ENCODE data around the gene PRKN.

The PRKN gene

DNA sequence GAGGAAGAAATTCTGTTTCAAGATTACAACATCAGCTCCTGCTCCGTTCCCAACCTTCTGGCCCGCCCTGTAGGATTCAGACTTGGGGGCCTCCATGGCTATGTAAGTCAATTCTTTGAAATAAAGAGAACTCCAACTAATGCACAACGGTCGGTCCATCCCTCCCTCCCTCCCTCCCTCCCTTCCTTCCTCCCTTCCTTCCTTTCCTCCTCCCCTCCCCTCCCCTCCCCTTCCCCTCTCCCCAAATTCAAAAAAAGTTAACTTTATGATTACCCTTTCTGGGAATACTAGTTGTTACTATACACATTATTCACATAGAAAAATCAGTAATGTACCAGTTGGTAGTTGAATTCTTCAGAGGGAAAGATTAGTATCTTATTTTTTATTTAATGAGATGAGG is 1274.0 kb downstream of the PRKN start:
- DNase-seq = no peak

DNA sequence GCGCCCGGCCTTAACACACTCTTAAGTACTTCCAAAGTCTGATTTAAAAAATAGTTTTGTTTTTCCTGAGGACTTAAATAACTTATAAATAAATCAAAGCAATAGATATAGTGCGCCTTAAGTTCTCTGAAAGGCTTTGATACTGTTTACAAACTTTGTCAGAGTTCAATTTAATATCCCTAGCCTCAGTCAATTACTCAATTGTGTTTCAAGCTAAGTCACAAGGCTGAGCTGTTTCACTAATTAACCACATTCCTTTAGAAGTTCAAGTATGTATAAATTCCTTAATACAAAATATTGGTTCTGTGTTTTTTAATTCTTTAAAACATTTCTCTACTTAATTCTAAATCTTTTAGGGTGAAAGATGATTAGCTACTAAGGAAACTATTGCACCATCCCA is 1275.3 kb downstream of the PRKN start:
- no peak for DNase-seq

GRCh38 chr6:161449521-161449920 is 1278.0 kb downstream of the PRKN start:
- DNase-seq = no peak

GRCh38 chr6:161446949-161447348 is 1280.6 kb downstream of the PRKN start:
- no peak for DNase-seq

DNA sequence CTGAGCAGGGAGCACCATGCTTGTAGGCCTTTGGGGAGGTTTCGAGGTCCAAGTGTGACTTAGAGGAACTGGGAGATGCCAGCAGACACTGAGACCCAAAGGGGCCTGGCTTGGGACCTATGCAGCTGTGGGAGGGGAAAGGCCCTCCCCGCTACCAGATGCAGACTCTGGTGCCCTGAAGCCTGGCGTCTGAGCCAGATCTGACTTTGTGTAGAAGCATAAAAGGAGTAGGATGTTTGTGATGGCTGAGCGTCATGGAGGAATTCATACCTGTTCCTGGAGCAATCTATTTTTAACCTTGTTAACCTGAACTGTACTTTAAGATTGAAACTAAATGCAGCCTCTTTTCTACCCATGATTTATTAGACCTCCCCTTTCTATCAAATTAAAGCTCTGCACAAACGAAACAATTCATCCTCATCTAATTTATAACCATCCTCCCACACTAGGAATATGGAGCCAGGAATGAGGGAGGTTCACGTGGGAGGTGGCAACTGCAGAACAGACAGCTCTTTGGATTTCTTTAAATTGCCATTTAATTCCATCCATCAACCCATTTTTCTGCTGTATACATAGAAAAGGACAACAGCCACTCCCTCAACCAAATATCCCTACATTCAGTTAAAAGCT is 1281.2 kb downstream of the PRKN start:
- DNase-seq = no peak

DNA sequence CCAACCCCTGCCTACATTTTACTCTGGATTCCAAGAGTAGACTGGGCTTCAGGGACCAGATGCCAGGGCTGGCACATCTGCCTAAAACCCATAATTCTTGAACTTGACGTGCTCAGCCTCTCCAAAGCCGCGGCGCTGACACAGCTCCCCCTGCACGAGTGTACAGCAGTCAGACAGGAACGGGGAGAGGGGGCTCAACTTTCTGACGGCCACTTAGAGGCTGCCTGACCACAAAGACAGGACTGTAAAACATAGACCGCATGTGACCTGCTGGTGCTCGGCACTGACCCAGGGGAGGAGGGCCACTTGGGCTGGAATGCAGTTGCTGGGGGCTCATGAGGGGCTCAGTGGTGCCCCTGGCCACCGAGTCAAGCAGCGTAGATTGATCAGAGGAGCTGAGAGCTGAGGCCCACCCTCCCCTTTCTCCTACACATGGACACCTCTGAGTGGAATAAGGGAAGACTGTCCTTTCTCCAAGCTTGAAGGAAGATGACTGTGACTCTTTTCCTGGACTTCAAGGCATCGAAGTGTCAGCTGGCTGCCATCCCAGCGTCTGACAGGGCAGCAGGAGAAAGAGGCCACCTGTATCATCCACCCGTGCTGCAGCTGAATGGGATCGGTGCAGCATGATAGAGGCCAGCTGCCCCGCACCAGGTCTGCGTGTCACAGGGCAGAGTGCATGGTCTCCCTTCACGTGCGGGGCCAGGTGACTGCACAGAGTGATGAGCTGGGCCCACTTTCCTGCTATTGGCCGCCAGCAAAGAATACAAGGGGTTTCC is 1282.4 kb downstream of the PRKN start:
- DNase-seq = no peak

DNA sequence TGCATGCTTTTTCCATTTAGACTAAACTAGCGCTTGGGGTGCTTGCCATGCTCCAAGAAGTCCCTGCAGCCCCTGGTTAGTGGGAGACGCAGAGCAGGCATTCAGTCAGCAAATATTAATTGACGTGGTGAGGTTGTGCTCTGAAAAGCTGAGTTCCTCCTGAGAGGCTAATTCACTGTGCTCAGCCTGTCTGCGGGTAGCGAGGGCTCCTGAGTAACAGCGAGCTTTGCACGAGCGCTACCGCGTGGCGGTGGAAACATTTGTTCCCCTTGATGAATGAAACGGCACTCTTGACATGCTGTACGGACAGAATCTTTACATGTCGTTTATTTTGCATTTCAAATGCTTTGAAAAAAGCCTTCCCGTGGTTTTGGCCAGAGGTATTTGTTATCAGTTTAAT is 1283.1 kb downstream of the PRKN start:
- DNase-seq = peak; percentile 53

DNA sequence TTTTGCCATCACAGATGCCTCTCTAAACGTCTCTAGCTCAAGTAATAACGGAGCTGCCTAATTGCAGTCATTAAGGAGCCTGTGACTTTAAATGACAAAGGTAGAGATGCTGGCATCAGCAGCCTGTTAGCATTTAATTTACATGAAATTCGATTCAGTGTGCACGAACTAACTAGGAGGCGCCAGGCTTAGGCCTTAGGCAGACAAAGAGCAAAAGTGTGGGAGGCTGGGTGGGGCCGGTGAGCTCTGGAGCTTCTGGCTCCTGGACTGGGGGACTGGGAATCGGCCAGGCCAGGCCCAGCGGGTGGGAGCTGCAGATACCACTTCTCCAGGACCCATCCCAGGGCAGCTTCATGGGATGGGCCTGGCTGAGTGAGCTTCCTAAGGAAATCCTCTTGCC is 1283.7 kb downstream of the PRKN start:
- no peak for DNase-seq

- DNase-seq = no peak
These were observed 1285.1 kb downstream of the PRKN start for GRCh38 chr6:161442420-161442819.

- DNase-seq = no peak
These were observed 1287.3 kb downstream of the PRKN start for GRCh38 chr6:161440299-161440698.

- peak; percentile 66 for DNase-seq
These were observed 1288.5 kb downstream of the PRKN start for GRCh38 chr6:161439093-161439492.

GRCh38 chr6:161438430-161439030 is 1289.0 kb downstream of the PRKN start:
- DNase-seq = no peak

GRCh38 chr6:161437851-161438250 is 1289.7 kb downstream of the PRKN start:
- no peak for DNase-seq

DNA sequence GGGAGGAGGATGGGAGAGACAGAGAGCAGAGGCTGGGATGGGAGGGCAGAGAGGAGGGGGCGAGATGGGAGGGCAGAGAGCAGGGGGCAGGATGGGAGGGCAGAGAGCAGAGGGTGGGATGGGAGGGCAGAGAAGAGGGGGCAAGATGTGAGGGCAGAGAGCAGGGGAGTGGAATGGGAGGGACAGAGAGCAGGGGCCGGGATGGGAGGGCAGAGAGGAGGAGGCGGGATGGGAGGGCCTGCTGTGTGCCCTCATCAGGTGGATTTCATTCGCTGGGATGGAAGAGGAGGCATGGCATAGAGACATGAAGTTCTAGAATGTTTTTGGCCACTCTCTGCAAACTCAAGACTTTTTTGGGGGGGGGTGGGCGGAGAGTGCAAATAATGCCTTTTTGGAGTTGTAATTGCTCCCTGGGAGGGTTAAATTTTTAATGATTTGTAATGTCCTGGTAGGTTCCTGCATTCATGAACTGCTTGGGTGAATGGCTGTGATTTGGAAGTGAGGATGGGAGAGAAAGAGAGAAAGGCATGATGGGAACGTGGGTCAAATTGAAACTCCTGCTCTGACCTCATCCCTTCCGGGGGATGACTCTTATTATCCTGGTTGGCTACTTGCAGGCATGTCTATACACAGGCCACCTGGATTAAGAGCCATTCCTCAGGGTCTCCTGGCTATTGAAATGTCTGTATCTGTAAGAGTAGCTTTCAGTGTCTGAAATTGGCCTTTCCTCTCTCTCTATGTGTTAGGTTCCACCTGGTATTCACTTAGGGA is 1291.3 kb downstream of the PRKN start:
- DNase-seq = no peak

DNA sequence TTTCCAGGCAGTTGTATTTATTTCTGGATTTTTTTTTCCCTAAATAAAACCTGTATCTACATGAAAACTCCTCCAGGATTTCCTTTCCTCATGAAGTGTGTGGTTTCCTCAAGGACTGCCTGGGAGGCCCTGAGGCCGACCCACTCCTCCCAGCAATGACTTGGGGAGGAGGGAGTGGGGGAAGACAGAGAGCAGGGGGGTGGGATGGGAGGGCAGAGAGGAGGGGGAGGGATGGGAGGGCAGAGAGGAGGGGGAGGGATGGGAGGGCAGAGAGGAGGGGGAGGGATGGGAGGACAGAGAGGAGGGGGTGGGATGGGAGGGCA is 1291.9 kb downstream of the PRKN start:
- no peak for DNase-seq

GRCh38 chr6:161434921-161435747 is 1292.4 kb downstream of the PRKN start:
- DNase-seq = no peak

DNA sequence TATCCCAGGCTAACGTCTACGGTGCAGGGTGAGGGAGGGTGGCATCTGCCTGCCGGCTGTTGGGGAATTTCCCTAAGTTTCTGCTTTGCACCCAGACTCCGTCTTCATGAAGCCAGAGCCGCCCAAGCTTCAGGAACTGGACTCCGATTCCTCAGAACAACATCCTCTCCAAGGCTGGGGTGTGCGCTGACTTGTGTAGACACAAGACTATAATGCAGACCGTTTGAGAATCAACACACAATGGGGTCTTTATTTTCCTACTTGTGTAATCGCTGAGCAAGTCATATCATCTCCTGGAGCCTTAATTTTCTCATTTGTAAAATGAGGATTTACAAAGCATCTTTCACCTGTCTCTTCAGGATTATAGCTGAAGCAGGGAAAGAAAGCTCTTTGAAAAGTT is 1293.2 kb downstream of the PRKN start:
- no peak for DNase-seq

- no peak for DNase-seq
These were observed 1295.0 kb downstream of the PRKN start for GRCh38 chr6:161432546-161432945.

GRCh38 chr6:161429921-161430490 is 1297.6 kb downstream of the PRKN start:
- DNase-seq = no peak

- no peak for DNase-seq
These were observed 1303.1 kb downstream of the PRKN start for GRCh38 chr6:161424421-161424820.

DNA sequence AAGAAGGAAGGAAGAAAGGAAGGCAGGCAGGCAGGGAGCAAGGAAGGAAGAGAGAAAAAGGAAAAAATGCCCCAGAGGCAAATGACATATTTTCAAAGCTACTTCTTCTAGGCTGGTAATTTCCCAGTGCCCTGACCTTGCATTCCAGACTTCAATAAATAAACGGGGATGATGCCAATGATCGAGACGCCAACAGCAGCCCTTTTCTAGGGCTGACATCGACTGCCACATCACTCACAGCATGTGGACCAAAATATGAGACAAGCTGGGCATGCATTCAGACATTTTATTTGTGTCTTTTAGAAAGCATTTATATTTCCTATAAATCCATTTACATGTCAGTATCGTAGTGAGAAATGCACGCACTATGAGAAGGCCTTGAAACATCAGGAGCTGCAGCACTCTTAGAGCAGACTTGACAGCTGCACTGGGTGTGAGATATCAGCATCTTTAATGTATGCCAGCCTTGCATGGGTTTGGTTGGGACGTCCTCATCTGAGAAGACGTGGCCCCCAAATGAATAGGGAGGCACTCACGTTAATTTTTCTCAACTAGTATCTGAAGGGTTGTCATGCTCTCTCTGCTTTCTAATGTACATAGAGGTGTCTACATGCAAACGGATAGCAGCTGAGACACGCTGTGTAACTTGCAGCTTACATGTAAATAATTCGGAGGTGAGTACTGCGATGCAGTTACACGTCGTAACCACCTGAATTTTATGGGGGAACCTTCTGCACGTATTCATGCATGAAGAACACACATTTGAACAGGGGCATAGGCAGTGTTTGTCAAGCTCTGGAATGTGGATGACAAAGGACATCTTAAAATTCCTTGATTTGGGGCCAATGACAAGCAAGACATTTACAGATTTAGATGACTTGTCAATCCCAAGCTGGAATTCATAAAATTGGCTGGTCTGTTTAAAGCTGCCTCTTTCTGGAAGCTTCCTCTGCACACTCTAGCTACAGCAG is 1304.6 kb downstream of the PRKN start:
- no peak for DNase-seq

Data from RPMI8226 (cell line).